Adipocyte (in vitro differentiated cells): ENCODE data around the gene PCNX1.

Experiments used
- DNase-seq: peaks from one replicate; pipeline ENCODE4 v3.0.0-alpha.2; 2015; ENCODE audit warnings: low read depth
- H3K27me3 ChIP-seq: replicated peaks from 2 replicates; pipeline ENCODE4 v1.7.0; 2013; ENCODE audit warnings: mild to moderate bottlenecking, low read length, moderate library complexity; ENCODE audit not compliant: control insufficient read depth, insufficient read depth
- H3K36me3 ChIP-seq: 2 replicates; pipeline ENCODE4 v1.7.0; 2013; ENCODE audit warnings: low read length, mild to moderate bottlenecking, moderate library complexity; ENCODE audit not compliant: control insufficient read depth, insufficient read depth, severe bottlenecking
- H3K4me1 ChIP-seq: 2 replicates; pipeline ENCODE4 v1.7.0; 2013; ENCODE audit warnings: mild to moderate bottlenecking, low read length, moderate library complexity; ENCODE audit not compliant: control insufficient read depth, insufficient read depth
- H3K4me3 ChIP-seq: 2 replicates; pipeline ENCODE4 v1.7.0; 2013; ENCODE audit warnings: mild to moderate bottlenecking, low read length, moderate library complexity
- H3K9ac ChIP-seq: 2 replicates; pipeline ENCODE4 v1.7.0; 2013; ENCODE audit warnings: mild to moderate bottlenecking, low read length, moderate library complexity
- H3K9me3 ChIP-seq: 2 replicates; pipeline ENCODE4 v1.7.0; 2013; ENCODE audit warnings: mild to moderate bottlenecking, low read length, moderate library complexity; ENCODE audit not compliant: control insufficient read depth

PCNX1 gene

GRCh38 chr14:70890826-70891659 lies 16.2 kb upstream of the PCNX1 start:
- peaks cover 36% of the 10 kb centered on the region for H3K4me1 ChIP-seq
- no peaks in the 10 kb centered on the region for H3K9me3 ChIP-seq
- H3K9ac ChIP-seq = no peak overlapping the region
- H3K27me3 ChIP-seq = no peaks in the 10 kb centered on the region
- H3K36me3 ChIP-seq = no peaks in the 10 kb centered on the region
- no peak for DNase-seq
- no peak overlapping the region for H3K4me3 ChIP-seq

GRCh38 chr14:70891737-70892136 lies 15.5 kb upstream of the PCNX1 start:
- Histone ChIP-seq H3K9me3 (no peaks in the 10 kb centered on the region), H3K27me3 (no peaks in the 10 kb centered on the region), H3K9ac (no peak overlapping the region), H3K36me3 (no peaks in the 10 kb centered on the region), H3K4me3 (no peak overlapping the region), H3K4me1 (peaks cover 35% of the 10 kb centered on the region)
- no peak for DNase-seq

- Histone ChIP-seq H3K27me3 (no peaks in the 10 kb centered on the region), H3K9ac (no peak overlapping the region), H3K36me3 (no peaks in the 10 kb centered on the region), H3K4me1 (peaks cover 35% of the 10 kb centered on the region), H3K4me3 (no peak overlapping the region), H3K9me3 (no peaks in the 10 kb centered on the region)
- no peak for DNase-seq
Measured at GRCh38 chr14:70893062-70893845, 14.0 kb upstream of the PCNX1 start.

GRCh38 chr14:70893858-70894291 lies 13.4 kb upstream of the PCNX1 start:
- no peak for DNase-seq
- Histone ChIP-seq H3K9ac (no peak overlapping the region), H3K4me1 (peaks cover 35% of the 10 kb centered on the region), H3K36me3 (no peaks in the 10 kb centered on the region), H3K4me3 (no peak overlapping the region), H3K9me3 (no peaks in the 10 kb centered on the region), H3K27me3 (no peaks in the 10 kb centered on the region)

GRCh38 chr14:70894868-70895267 lies 12.4 kb upstream of the PCNX1 start:
- DNase-seq = peak; percentile 66
- no peaks in the 10 kb centered on the region for H3K27me3 ChIP-seq
- peaks cover 35% of the 10 kb centered on the region for H3K4me1 ChIP-seq
- H3K4me3 ChIP-seq = no peak overlapping the region
- H3K36me3 ChIP-seq = no peaks in the 10 kb centered on the region
- H3K9me3 ChIP-seq = no peaks in the 10 kb centered on the region
- H3K9ac ChIP-seq = no peak overlapping the region

DNA sequence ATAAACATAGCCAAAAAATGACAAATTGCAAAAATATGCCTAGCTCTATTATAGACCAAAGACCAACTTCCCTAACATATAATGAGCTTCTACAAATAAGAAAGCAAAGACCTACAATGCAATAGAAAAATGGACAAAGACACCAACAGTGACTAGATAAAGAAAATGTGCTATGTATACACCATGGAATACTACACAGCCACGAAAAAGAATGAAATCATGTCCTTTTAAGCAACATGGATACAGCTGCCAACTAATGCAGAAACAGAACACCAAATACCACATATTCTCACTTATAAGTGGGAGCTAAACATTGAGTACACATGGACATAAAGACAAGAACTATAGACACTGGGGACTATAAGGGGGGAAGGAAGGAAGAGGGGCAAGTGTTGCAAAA lies 10.9 kb upstream of the PCNX1 start:
- Histone ChIP-seq H3K9me3 (no peaks in the 10 kb centered on the region), H3K36me3 (no peaks in the 10 kb centered on the region), H3K4me3 (no peak overlapping the region), H3K27me3 (no peaks in the 10 kb centered on the region), H3K4me1 (peaks cover 37% of the 10 kb centered on the region), H3K9ac (no peak overlapping the region)
- no peak for DNase-seq

GRCh38 chr14:70896981-70897380 lies 10.3 kb upstream of the PCNX1 start:
- Histone ChIP-seq H3K9me3 (no peaks in the 10 kb centered on the region), H3K4me3 (peak overlapping the region; percentile 54), H3K27me3 (no peaks in the 10 kb centered on the region), H3K36me3 (no peaks in the 10 kb centered on the region), H3K9ac (peak overlapping the region; percentile 48), H3K4me1 (peaks cover 37% of the 10 kb centered on the region)
- peak; percentile 84 for DNase-seq

DNA sequence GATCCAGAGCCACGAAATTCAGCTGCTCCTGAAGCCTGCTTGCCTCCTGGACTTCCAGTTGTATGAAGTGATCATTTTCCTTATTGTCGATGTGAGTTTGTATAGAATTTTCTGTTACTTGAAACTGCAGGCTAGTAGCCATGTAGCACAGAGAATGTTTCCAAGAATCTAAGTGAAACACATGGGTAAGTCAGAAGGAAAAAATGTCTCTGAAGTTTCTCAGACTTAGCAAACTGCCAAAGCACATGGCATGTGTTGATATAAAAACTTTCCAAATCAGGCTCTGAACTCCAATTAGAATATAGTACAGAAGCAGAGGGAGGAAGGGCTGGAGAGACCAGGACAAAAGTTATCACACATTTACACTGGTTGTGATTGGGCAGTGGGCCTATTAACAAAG lies 9.8 kb upstream of the PCNX1 start:
- H3K4me3 ChIP-seq = peak overlapping the region; percentile 54
- H3K9me3 ChIP-seq = no peaks in the 10 kb centered on the region
- no peaks in the 10 kb centered on the region for H3K36me3 ChIP-seq
- peak; percentile 90 for DNase-seq
- H3K9ac ChIP-seq = peak overlapping the region; percentile 48
- H3K27me3 ChIP-seq = no peaks in the 10 kb centered on the region
- peaks cover 37% of the 10 kb centered on the region for H3K4me1 ChIP-seq

DNA sequence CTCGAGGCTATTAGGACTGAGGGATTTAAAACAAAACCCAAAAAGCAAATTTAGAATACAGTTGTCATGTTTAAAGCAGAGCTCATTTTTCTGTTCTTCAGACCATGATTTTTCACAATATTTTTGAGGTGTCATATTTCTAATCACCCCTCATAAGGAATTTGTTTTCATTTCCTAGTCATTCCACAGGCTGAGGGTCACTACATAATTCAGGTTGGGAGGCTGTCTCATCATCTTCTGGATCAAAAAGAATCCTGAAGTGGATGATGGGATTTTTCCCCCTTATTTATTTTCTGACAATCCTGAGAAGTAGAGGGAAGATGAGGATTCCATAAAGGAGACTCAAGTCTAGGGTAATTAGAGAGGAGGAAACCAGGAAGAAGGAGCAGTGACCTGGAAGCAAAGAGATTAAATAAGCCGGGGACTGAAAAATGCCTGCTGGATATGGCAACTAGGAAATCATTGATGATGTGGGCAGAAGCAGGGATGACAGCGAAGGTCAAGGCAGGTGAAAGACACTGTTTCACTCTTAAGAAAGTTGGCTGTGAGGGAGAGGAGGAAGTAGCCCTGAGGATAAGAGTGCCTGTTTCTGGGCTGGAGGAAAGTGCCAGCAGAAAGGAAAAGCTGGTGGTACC lies 9.0 kb upstream of the PCNX1 start:
- DNase-seq = no peak
- Histone ChIP-seq H3K27me3 (no peaks in the 10 kb centered on the region), H3K4me3 (no peak overlapping the region), H3K4me1 (peaks cover 37% of the 10 kb centered on the region), H3K36me3 (no peaks in the 10 kb centered on the region), H3K9ac (no peak overlapping the region), H3K9me3 (no peaks in the 10 kb centered on the region)

GRCh38 chr14:70901269-70901668 lies 6.0 kb upstream of the PCNX1 start:
- DNase-seq = peak; percentile 81
- no peaks in the 10 kb centered on the region for H3K27me3 ChIP-seq
- no peak overlapping the region for H3K4me3 ChIP-seq
- no peak overlapping the region for H3K9ac ChIP-seq
- no peaks in the 10 kb centered on the region for H3K36me3 ChIP-seq
- H3K4me1 ChIP-seq = peaks cover 59% of the 10 kb centered on the region
- no peaks in the 10 kb centered on the region for H3K9me3 ChIP-seq

GRCh38 chr14:70902184-70902583 lies 5.1 kb upstream of the PCNX1 start:
- H3K9me3 ChIP-seq = no peaks in the 10 kb centered on the region
- H3K36me3 ChIP-seq = no peaks in the 10 kb centered on the region
- H3K4me1 ChIP-seq = peaks cover 61% of the 10 kb centered on the region
- DNase-seq = no peak
- no peaks in the 10 kb centered on the region for H3K27me3 ChIP-seq
- H3K9ac ChIP-seq = no peak overlapping the region
- H3K4me3 ChIP-seq = no peak overlapping the region
